IMR-90 (cell line): Measurements from ENCODE around the gene CPB1. TPM values are rescaled to one million over a fixed set of nuclear protein-coding genes. Genes with fewer than 3 reads are reported as not detected.

Experiments
- ATAC-seq: fragments of 200-7000 bp; cut with Tn5 transposase; 2 replicates; pipeline ENCODE4 v1.9.1; 2020; ENCODE audit warnings: low read depth, mild to moderate bottlenecking, moderate library complexity
- BruUV-seq: library from RNA; stranded (reverse); fragments of 400-500 nt; replicated peaks from 2 replicates; lab custom pipeline; 2021; lab: Mats Ljungman, UMichigan
- CTCF ChIA-PET: fragments of 300-600 bp; formaldehyde crosslinking; extraction: SDS; loops from one replicate; lab custom pipeline; 2021; ENCODE audit warnings: antibody characterized with exemption; lab: Yijun Ruan, JAX
- POLR2A ChIA-PET: fragments of 300-600 bp; sonication (Branson Sonifier 250); formaldehyde crosslinking; loops from one replicate; lab custom pipeline; 2022; ENCODE audit warnings: antibody characterized with exemption; ENCODE audit not compliant: unreplicated experiment; lab: Charles Lee
- DNase-seq: peaks from one replicate; pipeline ENCODE4 v3.0.0; 2013
- H2AFZ ChIP-seq: replicated peaks from 2 replicates; pipeline ENCODE3; 2013; ENCODE audit warnings: low read length, mild to moderate bottlenecking; ENCODE audit not compliant: poor library complexity
- H2AK5ac ChIP-seq: 2 replicates; pipeline ENCODE4 v1.6.1; 2013; ENCODE audit warnings: low read depth, low read length, inconsistent platforms
- H2AK9ac ChIP-seq: replicated peaks from 2 replicates; pipeline ENCODE3; 2013; ENCODE audit warnings: mild to moderate bottlenecking, low read depth, low read length, moderate library complexity; ENCODE audit not compliant: poor library complexity
- H2BK120ac ChIP-seq: 2 replicates; pipeline ENCODE4 v1.6.1; 2013; ENCODE audit warnings: low read depth, low read length, inconsistent platforms
- H2BK15ac ChIP-seq: 3 replicates; pipeline ENCODE4 v1.6.1; 2013; ENCODE audit warnings: low read depth, low read length, inconsistent platforms
- H2BK20ac ChIP-seq: 2 replicates; pipeline ENCODE4 v1.6.1; 2013; ENCODE audit warnings: low read depth, mild to moderate bottlenecking, inconsistent platforms, low read length, moderate library complexity
- H2BK5ac ChIP-seq: 2 replicates; pipeline ENCODE4 v1.6.1; 2013; ENCODE audit warnings: mild to moderate bottlenecking, low read depth, low read length, inconsistent platforms; ENCODE audit not compliant: poor library complexity, severe bottlenecking
- H3K14ac ChIP-seq: replicated peaks from 2 replicates; pipeline ENCODE4 v1.6.1; 2013; ENCODE audit warnings: low read depth, low read length, inconsistent platforms
- H3K18ac ChIP-seq: 2 replicates; pipeline ENCODE4 v1.6.1; 2013; ENCODE audit warnings: low read depth, low read length, control low read depth
- H3K23ac ChIP-seq: 2 replicates; pipeline ENCODE4 v1.6.1; 2013; ENCODE audit warnings: low read depth, low read length, inconsistent platforms
- H3K27ac ChIP-seq: 2 replicates; pipeline ENCODE4 v1.5.1; 2013; ENCODE audit warnings: mild to moderate bottlenecking, control low read depth, low read length; ENCODE audit not compliant: insufficient read depth
- H3K27me3 ChIP-seq: 2 replicates; pipeline ENCODE4 v1.6.1; 2013; ENCODE audit warnings: low read length; ENCODE audit not compliant: control insufficient read depth, insufficient read depth
- H3K36me3 ChIP-seq: 2 replicates; pipeline ENCODE4 v1.6.1; 2013; ENCODE audit warnings: low read length, mixed read lengths; ENCODE audit not compliant: control insufficient read depth, insufficient read depth
- H3K4ac ChIP-seq: 2 replicates; pipeline ENCODE4 v1.6.1; 2013; ENCODE audit warnings: low read depth, low read length, inconsistent platforms
- H3K4me1 ChIP-seq: 2 replicates; pipeline ENCODE4 v1.6.1; 2013; ENCODE audit warnings: low read length, mixed read lengths; ENCODE audit not compliant: control insufficient read depth, insufficient read depth
- H3K4me2 ChIP-seq: 2 replicates; pipeline ENCODE4 v1.6.1; 2013; ENCODE audit warnings: low read depth, mild to moderate bottlenecking, control low read depth, low read length, moderate library complexity
- H3K4me3 ChIP-seq: 2 replicates; pipeline ENCODE4 v1.5.1; 2013; ENCODE audit warnings: low read depth, mild to moderate bottlenecking, control low read depth, low read length, moderate library complexity; ENCODE audit not compliant: insufficient read depth
- H3K56ac ChIP-seq: 2 replicates; pipeline ENCODE4 v1.6.1; 2013; ENCODE audit warnings: low read length, inconsistent platforms; ENCODE audit not compliant: insufficient read depth; ENCODE audit errors: extremely low read depth
- H3K79me1 ChIP-seq, 2 experiments: 2 replicates each; pipeline ENCODE4 v1.6.1; 2013; ENCODE audit warnings: low read length in 2 of 2, inconsistent platforms in 1 of 2, low read depth in 1 of 2
- H3K9ac ChIP-seq: 2 replicates; pipeline ENCODE4 v1.6.1; 2013; ENCODE audit warnings: low read depth, low read length, control low read depth
- H3K9me1 ChIP-seq: 2 replicates; pipeline ENCODE4 v1.6.1; 2013; ENCODE audit warnings: low read length, inconsistent platforms; ENCODE audit not compliant: insufficient read depth
- H3K9me3 ChIP-seq: 2 replicates; pipeline ENCODE4 v1.6.1; 2013; ENCODE audit warnings: low read length; ENCODE audit not compliant: control insufficient read depth, insufficient read depth
- H4K20me1 ChIP-seq: 2 replicates; pipeline ENCODE4 v1.6.1; 2013; ENCODE audit warnings: low read length, inconsistent platforms; ENCODE audit not compliant: insufficient read depth
- H4K5ac ChIP-seq: 2 replicates; pipeline ENCODE4 v1.6.1; 2013; ENCODE audit warnings: mild to moderate bottlenecking, low read depth, low read length, control low read depth
- H4K8ac ChIP-seq, 2 experiments: 2 replicates each; pipeline ENCODE4 v1.6.1; 2013; ENCODE audit warnings: low read depth in 2 of 2, low read length in 2 of 2, control low read depth in 1 of 2, inconsistent platforms in 1 of 2
- H4K91ac ChIP-seq: 2 replicates; pipeline ENCODE4 v1.6.1; 2013; ENCODE audit warnings: low read depth, low read length, inconsistent platforms; ENCODE audit not compliant: insufficient read depth
- BHLHE40 ChIP-seq: fragments of 150-350 bp; IDR thresholded peaks from 2 replicates; pipeline ENCODE4 v1.6.1; 2016; ENCODE audit warnings: mild to moderate bottlenecking, low read depth, low read length
- CEBPB ChIP-seq: IDR thresholded peaks from 2 replicates; pipeline ENCODE4 v1.6.1; 2012; ENCODE audit warnings: low read depth, low read length, improper control_type of control experiment
- CHD1 ChIP-seq: IDR thresholded peaks from 2 replicates; pipeline ENCODE4 v1.6.1; 2012; ENCODE audit warnings: low read depth, low read length, improper control_type of control experiment
- FOS ChIP-seq: fragments of 150-350 bp; IDR thresholded peaks from 2 replicates; pipeline ENCODE4 v1.6.1; 2016; ENCODE audit warnings: low read depth, low read length
- MAFK ChIP-seq: IDR thresholded peaks from 2 replicates; pipeline ENCODE4 v1.6.1; 2012; ENCODE audit warnings: low read depth, low read length, improper control_type of control experiment
- MAZ ChIP-seq: IDR thresholded peaks from 2 replicates; pipeline ENCODE4 v1.6.1; 2012; ENCODE audit warnings: low read depth, mild to moderate bottlenecking, low read length, improper control_type of control experiment, moderate library complexity, borderline replicate concordance
- MXI1 ChIP-seq: IDR thresholded peaks from 2 replicates; pipeline ENCODE4 v1.6.1; 2012; ENCODE audit warnings: low read depth, mild to moderate bottlenecking, low read length, moderate library complexity, borderline replicate concordance
- NFE2L2 ChIP-seq: fragments of 150-350 bp; IDR thresholded peaks from 2 replicates; pipeline ENCODE4 v1.6.1; 2016; ENCODE audit warnings: low read depth, mild to moderate bottlenecking, low read length
- POLR2A ChIP-seq: IDR thresholded peaks from 2 replicates; pipeline ENCODE4 v1.6.1; 2012; ENCODE audit warnings: mild to moderate bottlenecking, low read depth, low read length
- RAD21 ChIP-seq: IDR thresholded peaks from 2 replicates; pipeline ENCODE4 v1.6.1; 2012; ENCODE audit warnings: low read length, improper control_type of control experiment
- RCOR1 ChIP-seq: IDR thresholded peaks from 2 replicates; pipeline ENCODE4 v1.6.1; 2012; ENCODE audit warnings: mild to moderate bottlenecking, low read length, improper control_type of control experiment; ENCODE audit not compliant: insufficient replicate concordance
- SMC3 ChIP-seq: fragments of 150-350 bp; IDR thresholded peaks from 2 replicates; pipeline ENCODE4 v1.6.1; 2016; ENCODE audit warnings: low read depth, mild to moderate bottlenecking, antibody characterized with exemption, low read length, moderate library complexity
- WGBS, 2 experiments: methylation state at CpG; one replicate each; pipeline versions ENCODE4 v1.1.5 to v1.1.7; 2013; ENCODE audit warnings: missing lambda C conversion rate in 2 of 2; ENCODE audit not compliant: insufficient read length in 1 of 2; ENCODE audit errors: extremely low coverage in 2 of 2; 5-methylcytosine and 5-hydroxymethylcytosine counted together
- dilution Hi-C: fragments of 300-500 bp; cut with HindIII; formaldehyde crosslinking; loops from one replicate; pipeline ENCODE4 v1.14.3; 2018; ENCODE audit warnings: low sequenced_read_pairs; ENCODE audit not compliant: unreplicated experiment
- in situ Hi-C: fragments of 300-500 bp; cut with MboI; formaldehyde crosslinking; loops from 3 replicates; pipeline ENCODE4 v1.14.3; 2019; ENCODE audit warnings: low sequenced_read_pairs, inconsistent platforms, mixed read lengths
- intact Hi-C: fragments of 100-400 bp; cut with micrococcal nuclease; formaldehyde crosslinking; loops from 2 replicates; pipeline ENCODE4 v1.10.0; 2022
- polyA plus RNA-seq, 3 experiments: library from polyadenylated mRNA; depleted of rRNA; stranded (reverse); fragments of >200 nt; gene quantifications; 2 replicates each; pipeline ENCODE4 v1.2.3, GENCODE V29; 2012; ENCODE audit warnings: low replicate concordance in 1 of 3
- total RNA-seq: library from RNA; depleted of rRNA; stranded (reverse); fragments of >200 nt; gene quantifications from 2 replicates; pipeline ENCODE4 v1.2.3, GENCODE V29; 2012
- TF ChIP-seq, protein P1 (sequence below): conservative IDR thresholded peaks from 2 replicates; pipeline ENCODE4 v1.5.1; 2012; ENCODE audit warnings: mild to moderate bottlenecking, low read depth, low read length, improper control_type of control experiment
- TF ChIP-seq, protein P2 (sequence below): fragments of 150-350 bp; IDR thresholded peaks from 2 replicates; pipeline ENCODE4 v1.6.1; 2017; ENCODE audit warnings: mild to moderate bottlenecking, antibody characterized with exemption, low read length, low read depth
- TF ChIP-seq, protein P3 (sequence below): fragments of 150-350 bp; IDR thresholded peaks from 2 replicates; pipeline ENCODE4 v1.6.1; 2016; ENCODE audit warnings: low read depth, mild to moderate bottlenecking, low read length, moderate library complexity, borderline replicate concordance

Gene CPB1
- total and polyA plus RNA-seq, 2 of the 4 experiments (the other 2 are of a cell fraction), result not detected

DNA sequence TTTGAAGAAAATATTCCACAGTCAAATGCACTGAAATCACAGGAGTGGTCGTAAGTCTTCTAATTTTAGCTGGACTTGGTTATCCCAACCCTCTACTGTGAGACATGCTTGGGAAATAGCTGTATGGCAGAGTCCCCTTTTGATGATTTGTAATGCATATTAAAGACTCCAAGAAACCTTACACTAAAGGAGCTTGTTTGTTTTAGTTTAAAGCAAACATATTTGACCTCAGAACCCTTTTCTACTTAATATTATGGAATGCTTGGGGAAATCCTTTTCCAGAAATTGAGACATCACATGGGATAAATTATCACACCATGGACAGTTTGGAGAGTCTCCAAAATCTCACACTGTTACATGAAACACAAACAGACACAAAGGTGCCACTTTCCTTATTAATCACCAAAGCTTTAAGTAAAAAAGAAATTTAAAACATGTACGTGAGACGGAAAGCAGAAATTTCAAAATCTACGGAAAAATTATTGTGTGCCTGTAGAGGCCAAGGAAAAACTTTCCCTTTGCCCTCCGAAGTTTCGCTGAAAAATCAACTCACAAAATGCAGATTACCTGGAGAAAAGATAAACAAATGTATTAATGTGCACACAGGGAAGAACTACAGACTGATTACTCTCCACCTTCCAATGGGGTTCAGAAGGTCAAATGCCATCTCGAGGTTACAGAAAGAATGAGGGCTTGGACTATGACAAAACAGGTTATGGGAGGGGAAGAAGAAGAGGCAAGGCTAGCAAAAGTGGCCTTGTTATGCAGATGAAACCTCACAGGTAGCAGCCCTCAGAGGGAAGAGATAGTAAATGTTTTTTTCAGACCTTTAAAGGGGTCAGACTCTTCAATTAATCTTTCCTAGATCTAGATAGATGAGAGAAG is 7.0 kb upstream of the CPB1 start:
- Histone ChIP-seq H3K36me3 (no peaks in the 10 kb centered on the region), H2AFZ (no peak overlapping the region), H3K9me1 (no peaks in the 10 kb centered on the region), H3K23ac (no peak overlapping the region), H4K8ac (no peak overlapping the region), H3K14ac (no peak overlapping the region), H3K79me1 (no peaks in the 10 kb centered on the region), H3K18ac (no peak overlapping the region), H2AK9ac (no peak overlapping the region), H3K9me3 (no peaks in the 10 kb centered on the region), H2BK5ac (no peak overlapping the region), H2BK120ac (no peak overlapping the region), H4K20me1 (no peaks in the 10 kb centered on the region), H3K56ac (no peak overlapping the region), H3K27ac (no peak overlapping the region), H3K4me3 (no peak overlapping the region), H3K27me3 (peaks cover 2% of the 10 kb centered on the region; the same call in 1 of the 2 replicates), H4K5ac (no peak overlapping the region), H3K9ac (no peak overlapping the region), H2BK20ac (no peak overlapping the region), H3K4me2 (no peak overlapping the region), H3K4me1 (no peaks in the 10 kb centered on the region), H2AK5ac (no peak overlapping the region), H2BK15ac (no peak overlapping the region), H3K4ac (no peak overlapping the region), H4K91ac (no peak overlapping the region)
- in situ Hi-C loops, result no loop called here
- no TSS peak for BruUV-seq
- DNase-seq (no peak), ATAC-seq (no peak)
- WGBS, 2 experiments, result no CpG with 5 or more reads among the region's 7 CpGs
- dilution Hi-C loops, result no loop called here
- POLR2A ChIA-PET, result no interaction called here
- CTCF ChIA-PET, result interaction anchor here (0.6 kb wide), 1 partner anchor 41 kb away, joined by 3 read pairs; no protein-coding TSS in a partner anchor
- intact Hi-C loops, result no loop called here
- TF ChIP-seq, protein P1, sequence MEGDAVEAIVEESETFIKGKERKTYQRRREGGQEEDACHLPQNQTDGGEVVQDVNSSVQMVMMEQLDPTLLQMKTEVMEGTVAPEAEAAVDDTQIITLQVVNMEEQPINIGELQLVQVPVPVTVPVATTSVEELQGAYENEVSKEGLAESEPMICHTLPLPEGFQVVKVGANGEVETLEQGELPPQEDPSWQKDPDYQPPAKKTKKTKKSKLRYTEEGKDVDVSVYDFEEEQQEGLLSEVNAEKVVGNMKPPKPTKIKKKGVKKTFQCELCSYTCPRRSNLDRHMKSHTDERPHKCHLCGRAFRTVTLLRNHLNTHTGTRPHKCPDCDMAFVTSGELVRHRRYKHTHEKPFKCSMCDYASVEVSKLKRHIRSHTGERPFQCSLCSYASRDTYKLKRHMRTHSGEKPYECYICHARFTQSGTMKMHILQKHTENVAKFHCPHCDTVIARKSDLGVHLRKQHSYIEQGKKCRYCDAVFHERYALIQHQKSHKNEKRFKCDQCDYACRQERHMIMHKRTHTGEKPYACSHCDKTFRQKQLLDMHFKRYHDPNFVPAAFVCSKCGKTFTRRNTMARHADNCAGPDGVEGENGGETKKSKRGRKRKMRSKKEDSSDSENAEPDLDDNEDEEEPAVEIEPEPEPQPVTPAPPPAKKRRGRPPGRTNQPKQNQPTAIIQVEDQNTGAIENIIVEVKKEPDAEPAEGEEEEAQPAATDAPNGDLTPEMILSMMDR, result no peak
- TF ChIP-seq FOS (no peak), MAZ (no peak), BHLHE40 (no peak), CEBPB (no peak), RAD21 (no peak), NFE2L2 (no peak), MXI1 (no peak), MAFK (no peak), CHD1 (no peak), SMC3 (no peak), RCOR1 (no peak), POLR2A (no peak)
- TF ChIP-seq, protein P2, sequence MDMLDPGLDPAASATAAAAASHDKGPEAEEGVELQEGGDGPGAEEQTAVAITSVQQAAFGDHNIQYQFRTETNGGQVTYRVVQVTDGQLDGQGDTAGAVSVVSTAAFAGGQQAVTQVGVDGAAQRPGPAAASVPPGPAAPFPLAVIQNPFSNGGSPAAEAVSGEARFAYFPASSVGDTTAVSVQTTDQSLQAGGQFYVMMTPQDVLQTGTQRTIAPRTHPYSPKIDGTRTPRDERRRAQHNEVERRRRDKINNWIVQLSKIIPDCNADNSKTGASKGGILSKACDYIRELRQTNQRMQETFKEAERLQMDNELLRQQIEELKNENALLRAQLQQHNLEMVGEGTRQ, result no peak
- TF ChIP-seq, protein P3, sequence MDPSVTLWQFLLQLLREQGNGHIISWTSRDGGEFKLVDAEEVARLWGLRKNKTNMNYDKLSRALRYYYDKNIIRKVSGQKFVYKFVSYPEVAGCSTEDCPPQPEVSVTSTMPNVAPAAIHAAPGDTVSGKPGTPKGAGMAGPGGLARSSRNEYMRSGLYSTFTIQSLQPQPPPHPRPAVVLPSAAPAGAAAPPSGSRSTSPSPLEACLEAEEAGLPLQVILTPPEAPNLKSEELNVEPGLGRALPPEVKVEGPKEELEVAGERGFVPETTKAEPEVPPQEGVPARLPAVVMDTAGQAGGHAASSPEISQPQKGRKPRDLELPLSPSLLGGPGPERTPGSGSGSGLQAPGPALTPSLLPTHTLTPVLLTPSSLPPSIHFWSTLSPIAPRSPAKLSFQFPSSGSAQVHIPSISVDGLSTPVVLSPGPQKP, result no peak
